Measurements from ENCODE around the gene ULK2.
A peak's percentile ranks its signal among the peaks of the same experiment; 100 is the strongest.
"Not testable (repeated sequence)": the region's sequence is repeated elsewhere in the genome, so short reads cannot be mapped to it uniquely, and the experiment has no call there.

ULK2 gene

DNA sequence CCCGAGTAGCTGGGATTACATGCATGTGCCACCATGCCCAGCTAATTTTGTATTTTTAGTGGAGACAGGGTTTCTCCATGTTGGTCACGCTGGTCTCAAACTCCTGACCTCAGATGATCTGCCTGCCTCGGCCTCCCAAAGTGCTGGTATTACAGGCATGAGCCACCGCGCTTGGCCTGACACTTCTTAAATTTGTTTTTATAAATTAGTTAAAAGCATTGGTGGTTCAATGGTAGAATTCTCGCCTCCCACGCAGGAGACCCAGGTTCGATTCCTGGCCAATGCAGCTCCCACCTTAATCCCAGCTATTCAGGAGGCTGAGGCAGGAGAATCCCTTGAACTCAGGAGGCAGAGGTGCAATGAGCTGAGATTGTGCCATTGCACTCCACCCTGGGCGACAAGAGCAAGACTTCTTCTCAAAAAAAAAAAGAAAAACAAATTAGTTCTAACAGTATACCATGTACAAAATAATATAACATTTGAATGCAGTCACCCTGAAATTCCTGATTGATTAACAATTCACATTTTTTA is 7.0 kb downstream of the ULK2 start:
- not testable (repeated sequence) for DNase-seq

DNA sequence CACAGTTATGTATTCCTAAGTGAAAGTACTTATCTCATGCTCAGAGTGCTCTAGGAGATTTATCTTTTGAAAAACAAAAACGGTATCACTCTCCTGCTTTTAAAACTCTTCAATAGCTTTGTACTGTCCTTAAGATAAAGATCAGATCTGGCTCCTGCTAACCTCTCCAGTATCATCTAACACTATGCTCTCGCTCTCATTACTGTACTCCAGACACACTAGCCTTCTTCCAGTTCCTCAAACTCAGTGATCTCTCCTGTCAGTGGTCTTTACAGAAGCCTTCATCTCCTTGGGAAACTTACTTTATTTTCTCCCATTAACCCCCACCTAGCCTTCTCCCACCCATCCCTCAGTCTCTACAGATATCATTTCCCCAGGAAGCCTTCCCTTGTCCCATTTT is 10.1 kb downstream of the ULK2 start:
- no peak for DNase-seq

DNA sequence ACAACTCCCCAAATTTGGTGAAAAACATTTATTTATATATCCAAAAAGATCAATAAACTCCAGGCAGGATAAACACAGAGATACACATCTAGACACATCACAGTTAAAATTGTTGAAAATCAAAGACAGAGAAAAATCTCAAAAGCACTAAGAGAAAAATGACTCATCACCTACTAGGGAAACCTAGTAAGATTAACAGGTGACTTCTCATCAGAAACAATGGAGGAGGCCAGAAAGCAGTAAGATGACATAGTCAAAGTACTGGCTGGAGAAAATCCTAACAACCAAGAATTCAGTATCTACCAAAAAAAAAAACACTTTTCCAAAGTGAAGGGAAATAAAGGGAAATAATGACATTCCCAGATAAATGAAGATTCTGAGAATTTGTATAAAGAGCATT is 33.8 kb downstream of the ULK2 start:
- no peak for DNase-seq

DNA sequence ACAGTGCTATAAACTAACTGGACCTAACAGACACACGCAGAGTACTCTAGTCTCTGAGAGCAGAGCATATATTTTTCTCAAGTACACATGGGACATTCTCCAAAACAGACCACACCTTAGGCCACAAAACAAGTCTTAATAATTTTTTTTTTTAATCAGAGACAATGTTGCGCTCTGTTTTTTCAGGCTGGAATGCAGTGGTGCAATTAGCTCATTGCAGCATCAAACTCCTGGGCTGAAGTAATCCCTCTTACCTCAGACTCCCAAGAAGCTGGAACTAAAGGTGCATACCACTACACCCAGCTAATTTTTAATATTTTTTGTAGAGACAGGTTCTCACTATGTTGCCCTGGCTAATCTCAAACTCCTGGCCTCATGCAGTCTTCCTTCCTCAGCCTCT is 37.7 kb downstream of the ULK2 start:
- no peak for DNase-seq

DNA sequence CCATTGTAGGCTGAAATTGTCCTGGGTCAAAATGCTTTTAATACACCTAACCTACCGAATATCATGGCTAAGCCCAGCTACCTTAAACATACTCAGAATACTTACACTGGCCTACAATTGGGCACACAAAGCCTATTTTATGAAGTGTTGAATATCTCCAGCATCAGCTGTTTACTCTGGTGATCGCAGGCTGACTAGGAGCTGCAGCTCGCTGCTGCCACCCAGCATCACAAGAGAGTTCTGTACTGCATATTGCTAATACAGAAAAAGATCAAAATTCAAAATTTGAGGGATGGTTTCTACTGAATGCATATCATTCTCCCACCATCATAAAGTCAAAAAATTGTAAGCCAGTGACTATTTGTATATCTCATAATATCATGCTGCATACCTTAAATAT is 55.3 kb downstream of the ULK2 start:
- no peak for DNase-seq

DNA sequence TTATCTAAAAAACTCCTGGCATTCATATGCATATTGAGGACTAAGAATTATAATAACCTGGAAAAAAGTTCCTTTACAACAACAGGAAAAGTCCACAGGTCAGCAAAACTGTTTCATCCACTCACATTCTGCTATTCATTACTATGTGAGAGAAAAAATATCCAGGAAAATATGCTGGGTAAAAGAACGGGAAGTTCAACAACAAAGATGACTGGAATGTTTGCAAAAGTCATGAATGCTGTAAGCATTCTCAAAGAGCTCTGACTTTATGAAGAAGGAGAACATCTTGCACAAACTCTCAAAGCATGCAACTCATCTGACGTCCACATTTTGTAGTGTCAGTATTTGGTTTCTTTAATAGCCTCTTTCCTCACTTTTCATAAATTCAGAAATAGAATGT is 62.7 kb downstream of the ULK2 start:
- DNase-seq = no peak

DNA sequence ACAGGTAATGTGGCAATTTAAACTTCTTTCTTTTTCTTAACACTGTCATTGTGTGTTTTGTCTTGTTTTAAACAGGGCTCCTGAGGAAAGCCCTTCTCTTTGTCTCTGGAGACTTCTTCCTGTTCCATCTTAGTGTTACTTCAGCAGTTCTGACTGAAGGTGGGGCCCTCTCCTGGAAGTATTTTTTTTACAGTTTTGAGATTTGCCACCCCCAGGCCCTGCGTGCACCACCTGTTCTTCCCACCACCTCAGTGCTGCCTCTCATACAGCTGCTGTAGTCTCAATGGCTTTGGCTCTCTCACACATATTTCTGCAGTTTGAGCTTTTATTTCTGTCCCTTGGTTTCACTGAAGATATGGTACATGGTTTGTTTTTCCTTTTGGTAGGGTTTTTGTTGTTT is 67.2 kb downstream of the ULK2 start:
- no peak for DNase-seq

DNA sequence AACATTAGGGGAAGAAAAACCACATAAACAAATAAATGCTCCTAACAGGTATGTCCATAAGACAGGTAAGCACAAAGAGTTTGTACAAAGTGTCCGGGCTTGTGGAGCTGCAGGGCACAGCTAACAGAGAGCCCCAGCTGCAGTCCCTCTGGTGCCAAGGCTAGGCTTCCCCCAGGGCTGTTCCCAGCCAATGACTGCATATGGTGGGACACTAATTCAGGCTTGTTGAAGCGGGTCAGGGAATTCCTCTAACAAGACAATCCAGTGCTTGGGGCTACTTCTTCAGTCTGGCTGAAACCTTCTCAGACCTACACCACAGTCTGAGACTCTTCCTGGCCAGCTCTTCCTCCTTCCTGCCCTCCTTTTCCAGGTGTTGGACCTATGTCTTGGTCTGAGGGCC is 67.9 kb downstream of the ULK2 start:
- no peak for DNase-seq

DNA sequence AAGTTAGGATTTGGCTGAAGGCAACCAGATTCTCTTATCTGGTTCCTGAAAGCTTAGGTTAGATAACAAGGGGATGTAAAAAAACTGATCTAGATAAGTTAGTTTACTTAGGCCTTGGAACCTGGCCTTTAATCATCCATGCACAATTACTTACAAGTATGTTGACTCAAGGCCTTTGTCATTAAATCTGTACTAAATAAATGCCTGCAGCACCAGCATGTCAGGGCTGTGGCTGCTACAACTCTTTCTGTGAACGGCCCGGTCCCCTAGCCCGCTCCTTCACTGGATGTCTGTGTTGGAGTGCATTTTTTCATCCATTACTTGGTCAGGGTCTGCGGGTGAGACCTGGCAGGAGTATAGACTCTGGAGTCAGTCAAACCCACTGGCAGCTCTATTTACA is 71.3 kb downstream of the ULK2 start:
- DNase-seq = no peak

DNA sequence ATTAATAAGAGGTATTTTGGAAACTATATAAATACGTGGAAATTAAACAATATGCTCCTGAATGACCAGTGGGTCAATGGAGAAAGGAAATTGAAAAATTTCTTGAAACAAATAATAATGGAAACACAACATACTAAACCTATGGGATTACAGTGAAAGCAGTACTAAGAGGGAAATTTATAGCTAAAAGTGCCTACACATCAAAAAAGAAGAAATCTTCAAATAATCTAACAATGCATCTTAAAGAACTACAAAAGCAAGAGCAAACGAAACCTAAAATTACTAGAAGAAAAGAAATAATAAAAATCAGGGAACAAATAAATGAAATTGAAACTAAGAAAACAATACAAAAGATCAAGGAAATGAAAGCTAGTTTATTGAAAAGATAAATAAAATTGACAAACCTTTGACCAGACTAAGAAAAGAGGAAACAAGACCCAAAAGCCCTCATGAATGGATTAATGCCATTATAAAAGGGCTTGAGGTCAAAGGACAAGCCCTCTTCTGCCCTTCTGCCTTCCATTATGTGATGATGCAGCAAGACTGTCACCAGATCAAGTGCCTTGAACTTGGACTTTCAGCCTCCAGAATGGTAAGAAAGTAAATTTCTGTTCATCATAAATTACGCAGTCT is 75.7 kb downstream of the ULK2 start:
- no peak for DNase-seq

DNA sequence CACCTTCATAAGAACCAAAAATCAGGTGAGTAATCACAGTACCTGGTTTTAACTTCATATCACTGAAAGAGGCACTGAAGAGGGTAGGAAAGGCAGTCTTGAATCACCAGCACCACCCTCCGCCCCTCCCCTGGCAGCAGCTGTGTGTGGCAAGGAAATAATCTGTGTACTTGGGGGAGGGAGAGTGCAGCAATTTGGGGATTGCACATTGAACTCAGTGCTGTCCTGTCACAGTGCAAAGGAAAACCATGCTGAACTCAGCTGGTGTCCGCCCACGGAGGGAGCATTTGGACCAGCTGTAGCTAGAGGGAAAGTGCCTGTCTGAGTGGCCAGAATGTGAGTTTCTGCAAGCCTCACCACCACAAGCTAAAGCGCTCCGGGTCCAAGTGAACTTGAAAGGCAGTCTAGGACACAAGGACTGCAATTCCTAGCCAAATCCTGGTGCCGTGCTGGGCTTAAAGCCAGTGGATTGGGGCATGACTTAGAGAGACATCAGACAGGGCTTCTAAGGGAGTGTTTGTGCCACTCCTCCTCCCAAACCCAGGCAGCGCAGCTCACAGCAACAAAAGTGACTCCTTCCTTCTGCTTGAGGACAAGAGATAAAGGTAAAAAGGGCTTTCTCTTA is 79.9 kb downstream of the ULK2 start:
- DNase-seq = peak; percentile 10 to 62

DNA sequence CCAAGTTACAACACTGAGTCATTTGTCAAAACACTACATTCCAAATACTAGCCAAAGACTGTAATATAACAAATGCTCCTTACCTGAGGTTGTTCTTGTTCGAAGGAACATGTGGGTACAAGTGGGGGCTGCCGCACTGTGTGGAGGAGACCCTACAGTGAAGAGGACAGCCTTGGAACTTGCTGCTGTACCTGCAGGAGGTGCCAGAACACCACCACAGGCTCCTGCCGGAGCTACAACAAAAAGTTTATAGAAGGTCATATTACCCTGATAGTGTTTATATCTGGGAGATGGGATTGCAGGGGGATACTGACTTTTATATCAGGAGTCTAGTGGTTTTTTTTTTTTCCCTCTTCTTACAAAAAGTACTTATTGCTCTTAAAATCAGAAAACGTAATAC is 81.9 kb downstream of the ULK2 start:
- DNase-seq = no peak

DNA sequence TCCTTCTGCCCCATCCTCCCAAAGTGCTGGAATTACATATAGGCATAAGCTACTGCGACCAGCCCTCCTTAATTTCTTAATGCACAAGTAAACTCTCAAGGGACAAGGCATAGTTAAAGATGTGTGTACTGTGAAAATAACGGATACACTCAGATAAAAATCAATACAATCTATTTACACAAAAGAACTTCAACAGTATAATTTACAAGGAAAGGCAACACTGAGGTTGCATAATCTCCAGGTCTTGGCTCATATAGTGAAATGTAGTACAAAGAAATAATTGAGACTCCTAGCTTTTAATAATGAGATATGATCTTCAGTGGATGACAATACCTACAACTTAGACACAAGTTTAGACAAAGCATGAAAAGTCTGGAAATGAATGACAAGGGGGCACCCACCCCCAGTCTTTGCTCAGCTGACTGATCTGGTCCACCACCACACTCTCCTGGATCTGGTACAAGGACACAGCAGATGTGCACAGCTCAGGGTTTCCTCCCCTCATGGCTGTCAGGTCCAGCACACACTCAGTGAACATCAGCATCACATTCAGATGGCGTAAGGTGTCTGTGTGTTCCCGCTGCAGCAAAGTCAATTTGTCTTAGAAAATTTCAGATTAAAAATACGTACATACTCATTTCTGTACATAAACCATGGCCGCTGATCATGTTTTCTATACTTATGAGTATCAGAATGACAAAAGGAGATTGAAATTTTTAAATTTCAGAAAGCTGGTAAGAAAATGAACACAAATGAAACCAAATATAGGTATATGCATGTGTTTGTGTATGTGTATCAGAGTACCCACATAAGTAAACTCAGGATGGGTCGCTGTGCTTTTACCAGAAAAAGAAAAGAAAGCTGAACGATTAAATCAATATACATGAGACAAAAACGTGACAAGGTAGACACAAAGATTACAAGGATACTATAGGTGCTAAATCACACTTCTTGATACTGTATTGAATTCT is 86.0 kb downstream of the ULK2 start:
- DNase-seq = no peak

DNA sequence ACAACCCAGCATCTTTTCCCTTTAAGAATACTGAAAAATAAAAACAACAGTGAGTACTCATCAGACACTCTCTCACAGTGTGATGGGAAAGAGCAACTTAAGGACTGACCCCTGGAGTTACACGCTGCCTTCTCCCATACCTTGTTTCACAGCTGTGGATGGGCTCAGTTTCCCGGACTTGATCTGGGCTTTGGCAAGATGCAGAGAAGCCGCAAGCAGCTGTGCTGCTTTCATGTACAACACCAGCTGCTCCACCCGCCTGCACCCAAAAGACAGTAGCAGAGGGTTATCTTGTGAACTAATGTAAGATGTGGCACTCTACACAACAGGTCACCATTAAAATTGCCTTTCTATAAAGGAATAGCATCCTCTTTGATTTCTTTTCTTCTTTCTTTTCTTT is 86.9 kb downstream of the ULK2 start:
- DNase-seq = no peak

DNA sequence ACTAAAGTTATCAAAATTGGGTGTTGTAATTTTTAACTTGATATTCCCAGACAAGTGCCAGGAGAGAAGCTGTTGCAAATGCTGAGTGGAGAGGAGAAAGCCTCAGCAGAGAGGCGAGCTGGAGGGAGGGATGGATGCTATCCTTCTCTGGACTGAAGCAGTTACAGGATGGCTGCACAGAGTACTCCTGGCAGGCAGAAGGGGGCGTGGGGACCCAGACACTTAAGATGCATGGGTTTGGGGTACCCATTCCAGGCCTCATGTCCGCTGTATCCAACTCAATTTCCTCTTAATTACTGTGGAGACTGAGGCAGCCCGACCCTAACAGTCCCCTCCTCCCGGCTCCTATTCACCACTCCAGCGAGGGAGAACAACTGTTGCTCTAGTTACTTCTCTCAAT is 94.2 kb downstream of the ULK2 start:
- DNase-seq = no peak

DNA sequence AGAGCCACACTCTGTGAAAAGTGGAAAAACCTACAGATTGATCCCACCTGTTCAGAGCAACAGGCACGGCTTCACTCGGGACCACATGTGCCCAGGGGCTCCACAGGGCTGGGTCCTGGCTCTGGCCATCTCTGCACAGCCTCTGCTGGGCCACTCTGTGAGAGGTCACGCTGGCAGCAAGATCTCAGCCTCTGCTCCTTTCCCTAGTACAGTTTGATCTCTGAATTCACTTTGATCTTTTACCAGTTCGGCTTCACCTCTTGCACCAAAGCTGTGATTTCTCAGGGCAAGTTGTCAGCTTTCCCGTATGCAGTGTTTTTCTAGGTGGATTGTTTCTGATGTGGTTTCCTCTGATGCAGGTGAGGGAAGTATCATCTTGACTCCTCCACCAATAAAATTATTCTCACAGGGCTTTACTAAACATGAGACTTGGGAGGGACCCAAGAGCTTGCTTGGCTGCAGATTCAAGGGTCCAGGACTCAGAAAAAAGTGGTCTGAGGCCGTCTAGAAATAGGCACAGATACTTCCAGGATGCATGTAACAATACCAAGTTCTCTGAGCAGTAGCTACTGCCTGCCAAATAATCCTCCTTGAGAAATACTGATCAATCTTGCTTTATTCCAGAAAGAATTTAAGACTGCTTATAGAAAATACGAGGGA is 95.6 kb downstream of the ULK2 start:
- DNase-seq = no peak

DNA sequence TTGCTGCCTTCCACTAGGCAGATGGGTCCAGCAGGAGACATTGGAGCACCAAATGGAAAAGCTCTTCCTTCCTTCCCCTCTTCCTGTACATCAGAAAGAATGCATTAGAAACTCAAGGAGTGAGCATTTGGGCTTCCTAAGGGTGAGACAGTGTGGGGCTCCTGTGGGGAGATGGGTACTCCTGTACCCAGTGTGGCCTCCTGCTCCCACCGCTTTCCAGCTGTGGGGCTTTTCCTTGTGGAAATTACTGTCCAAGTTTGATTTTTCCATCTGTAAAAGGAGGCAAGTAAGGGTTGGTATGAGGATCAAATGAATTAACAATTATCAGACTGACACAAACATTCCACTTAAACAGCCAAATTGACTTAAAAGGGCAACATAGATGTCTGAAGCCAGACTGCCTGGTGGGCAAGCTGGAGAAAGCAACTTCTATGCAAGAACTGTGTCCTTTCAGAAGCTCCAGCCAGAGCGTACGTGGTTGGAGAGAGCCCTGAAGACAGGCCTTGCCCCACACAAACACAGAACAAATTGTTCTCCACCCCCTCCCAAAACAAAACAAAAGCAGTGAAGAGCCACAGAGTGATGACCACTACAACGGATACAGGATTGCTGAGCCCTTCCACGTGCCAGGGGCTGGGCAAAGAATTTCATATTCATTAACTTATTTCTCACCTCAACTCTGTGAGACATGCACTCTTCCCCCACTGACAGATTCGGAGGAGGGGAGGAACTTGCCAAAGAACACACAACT is 96.6 kb downstream of the ULK2 start:
- DNase-seq = no peak

DNA sequence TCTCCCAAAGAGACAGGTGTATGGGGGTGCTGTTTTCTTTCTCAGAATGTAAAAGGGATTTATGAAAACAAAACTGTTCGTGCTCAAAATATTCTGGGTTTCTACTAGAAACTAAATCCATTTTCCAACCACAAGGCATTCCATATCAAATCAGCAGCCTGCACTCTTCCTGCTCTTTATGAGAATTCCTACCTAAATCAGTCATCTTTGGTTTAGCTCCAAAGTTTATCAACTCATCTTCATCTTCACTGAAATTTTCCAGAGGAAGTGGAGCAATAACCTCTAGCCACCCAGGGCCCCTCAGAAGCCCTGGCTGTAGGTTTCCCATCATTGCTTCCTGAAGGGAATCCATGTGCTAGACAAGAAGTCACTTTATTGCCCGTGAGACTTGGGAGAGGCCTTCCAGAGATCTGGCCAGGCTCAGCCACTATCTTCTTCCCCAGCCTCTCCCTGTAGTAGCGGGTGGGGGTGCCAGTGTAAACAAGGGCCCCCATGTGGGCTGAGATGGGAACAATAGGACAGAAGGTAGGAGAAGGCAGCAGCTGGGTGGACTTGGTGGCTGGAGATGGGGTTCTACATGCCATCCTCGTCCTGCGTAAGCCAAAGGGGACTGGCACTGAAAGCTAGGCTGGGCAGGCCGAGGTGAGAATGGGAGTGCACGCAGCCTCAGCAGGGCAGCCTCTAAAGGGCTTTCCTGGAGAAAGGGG is 97.6 kb downstream of the ULK2 start:
- DNase-seq = no peak

DNA sequence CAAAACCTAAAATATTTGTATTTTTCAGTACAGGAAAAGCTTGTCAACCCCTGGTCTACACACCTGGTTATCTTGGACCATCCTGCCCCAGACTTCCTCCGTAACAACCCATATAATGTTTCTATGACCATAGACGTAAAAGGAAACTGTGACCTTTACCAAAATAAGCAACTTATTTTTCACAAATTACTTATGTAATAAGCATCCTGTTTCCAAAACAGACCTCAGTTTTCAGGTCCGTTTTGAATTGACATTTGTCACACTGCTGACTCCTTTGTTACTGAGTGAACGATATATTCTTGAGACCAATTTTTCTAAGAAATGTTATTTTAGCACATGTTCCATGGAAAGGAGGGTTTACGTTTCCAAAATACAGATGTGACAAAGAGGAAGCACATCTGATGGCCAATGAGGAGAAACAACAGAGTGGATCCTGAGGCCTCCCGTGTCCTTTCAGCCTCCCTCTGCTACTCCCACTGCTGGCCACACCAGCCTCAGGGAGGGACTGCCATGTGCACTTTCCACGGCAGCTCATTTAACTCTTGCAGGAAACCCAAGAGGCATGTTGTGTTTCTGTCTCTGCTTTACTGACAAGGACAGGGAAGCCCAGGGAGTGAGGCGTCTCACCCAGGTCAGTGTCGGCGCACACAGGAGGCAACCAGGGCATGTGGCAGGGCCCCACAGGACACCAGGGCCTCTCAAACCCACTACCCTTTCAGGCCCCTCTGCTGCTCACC is 99.5 kb downstream of the ULK2 start:
- peak in 1 of 2 donors; percentile 23 for DNase-seq

DNA sequence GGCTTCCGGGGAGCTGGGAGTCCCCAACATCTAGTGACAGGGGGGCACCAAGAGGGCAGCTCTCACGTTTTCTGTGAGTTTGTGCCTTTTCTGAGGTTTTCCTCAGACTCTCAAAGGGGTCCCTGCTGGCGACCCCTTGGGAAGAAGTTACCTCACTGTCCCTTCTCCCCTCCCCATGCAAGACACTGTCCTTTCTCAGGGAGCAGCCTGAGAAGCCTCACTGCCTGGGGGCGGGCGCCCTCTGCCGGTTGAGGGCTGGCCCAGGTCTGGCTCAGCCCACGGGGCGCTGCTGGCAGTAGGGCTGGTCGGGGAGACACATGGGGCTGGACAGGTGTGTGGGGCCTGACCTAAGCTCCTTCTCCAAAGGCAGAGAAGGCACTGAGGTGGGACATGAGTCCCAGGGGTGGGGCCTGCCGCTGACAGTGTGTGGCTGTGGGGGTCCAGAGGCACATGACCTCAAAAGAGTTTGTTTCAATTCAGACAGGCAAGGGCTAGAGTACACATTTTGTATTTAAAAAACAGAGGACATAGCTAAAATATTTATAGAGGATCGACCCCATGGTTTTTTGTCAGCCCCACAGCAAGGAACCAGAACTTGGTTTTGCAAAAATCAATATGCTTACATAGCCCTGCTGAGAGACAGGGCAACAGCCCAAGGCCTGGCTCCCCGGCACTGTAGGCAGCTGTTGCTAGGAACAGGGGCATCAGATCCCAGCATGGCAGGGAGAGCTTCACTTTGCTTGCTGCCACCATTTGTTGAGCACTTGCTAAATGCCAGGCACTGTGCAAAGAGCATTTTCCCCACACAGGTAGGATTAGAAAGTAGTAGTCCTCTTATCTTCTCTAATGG is 101.1 kb downstream of the ULK2 start:
- DNase-seq = peak; percentile 72 to 75

Measured in inflammatory macrophage (primary cell).